ENCODE measurements around the gene CAPS2. TPM values are rescaled to one million over a fixed set of nuclear protein-coding genes. Genes with fewer than 3 reads are reported as not detected.

CAPS2 gene
- total and polyA plus RNA-seq, 2 donors (not counting 3 experiments of a cell fraction or from before 2014, with no cell fraction given), result 0.61 to 1.7 TPM

DNA sequence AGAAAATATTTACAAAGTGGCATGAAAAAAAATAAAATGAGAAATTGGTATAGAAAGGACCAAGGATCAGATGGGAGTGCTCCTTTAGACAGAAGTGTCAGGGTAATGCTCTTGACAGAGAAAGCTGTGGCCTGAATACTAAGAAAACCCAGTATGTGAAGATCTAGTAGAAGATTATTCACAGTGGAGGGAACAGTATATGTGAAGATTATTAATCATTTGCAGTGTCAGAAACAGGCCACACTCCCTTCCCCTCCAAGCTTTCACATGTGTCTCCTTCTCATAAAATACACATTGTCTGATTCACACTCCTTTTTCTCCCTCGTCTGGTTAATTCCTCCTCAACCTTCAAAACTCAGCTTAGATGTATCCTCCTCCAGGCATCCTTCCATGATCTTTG, 41.3 kb downstream of the CAPS2 start:
- no peaks in the 10 kb centered on the region for H4K20me1 ChIP-seq (replicated peaks; ENCODE audit: control insufficient read depth, extremely low read depth, insufficient read depth, low read length)
- no peaks in the 10 kb centered on the region for H3K79me2 ChIP-seq (ENCODE audit: control insufficient read depth, insufficient read depth, low read length)
- ChIA-PET CTCF (interaction anchor here (0.6 to 4.0 kb wide), 8 partner anchors 9 to 599 kb away, joined by 3 to 31 read pairs (median 3); no protein-coding TSS in a partner anchor), POLR2A (no interaction called here)
- intact Hi-C loops (cut with micrococcal nuclease), result loop anchor here (1.0 kb wide), 2 partner anchors 486 to 600 kb away; no protein-coding TSS in a partner anchor
- no peaks in the 10 kb centered on the region for H3K9me3 ChIP-seq (replicated peaks; ENCODE audit: control insufficient read depth, insufficient read depth, low read length)
- H3K4me1 ChIP-seq (ENCODE audit: control insufficient read depth, extremely low read depth, insufficient read depth, low read length), result no peaks in the 10 kb centered on the region
- BruUV-seq (replicated peaks), result no TSS peak
- H3K27me3 ChIP-seq (ENCODE audit: control insufficient read depth in 2 of 2, insufficient read depth in 2 of 2, low read length in 2 of 2), result no peaks in the 10 kb centered on the region
- TF ChIP-seq EZH2 (IDR thresholded peaks at IDR 0.05; ENCODE audit: borderline replicate concordance, low read depth, low read length, severe bottlenecking), result no peak
- H3K36me3 ChIP-seq (ENCODE audit: control insufficient read depth in 2 of 2, extremely low read depth in 1 of 2, insufficient read depth in 2 of 2, low read length in 2 of 2), result no peaks in the 10 kb centered on the region
- no peak overlapping the region for H3K27ac ChIP-seq (ENCODE audit: insufficient read depth, low read depth, low read length)
- no peak for FAIRE-seq
- no peak overlapping the region for H3K4me3 ChIP-seq (replicated peaks in 1 of 3; ENCODE audit: insufficient read depth in 1 of 3, low read depth in 1 of 3, low read length in 3 of 3)
- H2AFZ ChIP-seq (ENCODE audit: low read depth, low read length), result peak overlapping the region; percentile 30
- DNase-seq (ENCODE audit: low read depth, low spot score), result no peak
- no peaks in the 10 kb centered on the region for H3K9me1 ChIP-seq (replicated peaks; ENCODE audit: control insufficient read depth, extremely low read depth, insufficient read depth, low read length)
- no peak overlapping the region for H3K9ac ChIP-seq (replicated peaks; ENCODE audit: extremely low read depth, insufficient read depth, low read length)
- dilution Hi-C loops (cut with MboI; ENCODE audit: extremely low pct_ligation_motif_present, low sequenced_read_pairs), result no loop called here
- no peak overlapping the region for H3K4me2 ChIP-seq (ENCODE audit: insufficient read depth, low read length)

DNA sequence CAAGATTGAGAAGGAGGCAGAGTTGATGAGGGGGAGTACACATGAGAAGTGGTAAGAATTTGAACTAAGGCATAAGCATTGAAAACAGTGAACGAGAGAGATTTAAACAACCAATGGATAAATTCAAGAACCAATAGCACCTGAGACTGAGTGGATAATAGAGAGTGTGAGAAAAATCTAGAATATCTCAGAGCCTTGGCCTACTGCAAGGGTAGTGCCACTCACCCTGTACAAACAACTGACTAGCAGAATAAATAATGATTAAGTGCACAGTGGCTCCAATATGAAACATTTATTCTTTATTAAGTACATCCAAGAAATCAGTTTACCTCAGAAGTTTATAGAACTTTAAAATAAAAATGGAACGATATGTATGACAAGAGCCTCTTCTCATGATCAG, 54.4 kb downstream of the CAPS2 start:
- Histone ChIP-seq H3K36me3 (ENCODE audit: control insufficient read depth in 2 of 2, extremely low read depth in 1 of 2, insufficient read depth in 2 of 2, low read length in 2 of 2) (no peaks in the 10 kb centered on the region), H3K79me2 (ENCODE audit: control insufficient read depth, insufficient read depth, low read length) (no peaks in the 10 kb centered on the region), H3K27ac (ENCODE audit: insufficient read depth, low read depth, low read length) (no peak overlapping the region), H2AFZ (ENCODE audit: low read depth, low read length) (no peak overlapping the region), H3K27me3 (ENCODE audit: control insufficient read depth in 2 of 2, insufficient read depth in 2 of 2, low read length in 2 of 2) (no peaks in the 10 kb centered on the region), H3K4me3 (replicated peaks in 1 of 3; ENCODE audit: insufficient read depth in 1 of 3, low read depth in 1 of 3, low read length in 3 of 3) (no peak overlapping the region), H3K9me1 (replicated peaks; ENCODE audit: control insufficient read depth, extremely low read depth, insufficient read depth, low read length) (no peaks in the 10 kb centered on the region), H4K20me1 (replicated peaks; ENCODE audit: control insufficient read depth, extremely low read depth, insufficient read depth, low read length) (no peaks in the 10 kb centered on the region), H3K4me2 (ENCODE audit: insufficient read depth, low read length) (no peak overlapping the region), H3K4me1 (ENCODE audit: control insufficient read depth, extremely low read depth, insufficient read depth, low read length) (no peaks in the 10 kb centered on the region), H3K9ac (replicated peaks; ENCODE audit: extremely low read depth, insufficient read depth, low read length) (no peak overlapping the region), H3K9me3 (replicated peaks; ENCODE audit: control insufficient read depth, insufficient read depth, low read length) (no peaks in the 10 kb centered on the region)
- TF ChIP-seq FOS (IDR thresholded peaks at IDR 0.05; ENCODE audit: borderline replicate concordance, insufficient read depth, low read length) (no peak), POLR2A (IDR thresholded peaks at IDR 0.05; ENCODE audit: low read depth, low read length) (no peak)
- FAIRE-seq (no peak), DNase-seq (ENCODE audit: low read depth, low spot score) (no peak)
- dilution Hi-C loops (cut with MboI; ENCODE audit: extremely low pct_ligation_motif_present, low sequenced_read_pairs), result no loop called here
- CTCF ChIA-PET, result no interaction called here
- intact Hi-C loops (cut with micrococcal nuclease), result no loop called here
- no TSS peak for BruUV-seq (replicated peaks)
- POLR2A ChIA-PET, result no interaction called here
